HG03460 (cell line): ENCODE measurements around the gene GMNN.
"Not testable (repeated sequence)": the region's sequence is repeated elsewhere in the genome, so short reads cannot be mapped to it uniquely, and the experiment has no call there.

ENCODE experiments used
- ATAC-seq: cut with Tn5 transposase; IDR thresholded peaks from one replicate; pipeline ENCODE4 v1.9.1; 2021; ENCODE audit not compliant: unreplicated experiment

Gene GMNN

DNA sequence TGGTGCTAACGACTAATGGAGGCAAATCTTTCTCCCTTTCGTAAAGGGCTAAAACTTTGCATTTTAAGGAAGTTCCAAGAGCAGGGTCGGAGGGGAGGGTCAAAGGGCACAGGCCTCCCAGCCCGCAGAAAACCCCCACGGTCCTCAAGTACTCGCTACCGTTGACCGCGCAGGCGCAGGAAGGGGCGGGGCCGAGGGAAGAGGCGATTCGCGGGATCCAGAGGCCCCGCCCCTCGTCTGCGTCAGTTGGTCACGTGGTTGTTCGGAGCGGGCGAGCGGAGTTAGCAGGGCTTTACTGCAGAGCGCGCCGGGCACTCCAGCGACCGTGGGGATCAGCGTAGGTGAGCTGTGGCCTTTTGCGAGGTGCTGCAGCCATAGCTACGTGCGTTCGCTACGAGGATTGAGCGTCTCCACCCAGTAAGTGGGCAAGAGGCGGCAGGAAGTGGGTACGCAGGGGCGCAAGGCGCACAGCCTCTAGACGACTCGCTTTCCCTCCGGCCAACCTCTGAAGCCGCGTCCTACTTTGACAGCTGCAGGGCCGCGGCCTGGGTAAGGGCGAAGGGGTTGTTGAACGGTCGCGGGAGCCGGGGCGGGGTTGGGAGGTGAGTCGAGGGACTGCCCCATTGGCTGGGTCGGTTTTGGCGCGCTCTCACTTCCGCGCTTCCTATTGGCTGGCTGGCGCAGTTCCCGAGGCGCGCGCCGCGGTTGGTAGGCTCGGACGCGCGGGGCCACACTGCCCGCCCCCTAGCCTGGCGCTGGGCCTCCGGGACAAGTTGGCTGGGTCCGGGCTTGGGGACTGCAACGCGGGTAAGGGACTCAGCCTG is at the start of gene GMNN:
GMNN (plus strand) TSS at position 242 of the 824 bp plus-strand sequence. CDS start 2,310 bp downstream, outside the sequence.
- peak; percentile 85 for ATAC-seq

- ATAC-seq = not testable (repeated sequence)
These were observed 44.1 kb upstream of the GMNN start for GRCh38 chr6:24730653-24731052.

DNA sequence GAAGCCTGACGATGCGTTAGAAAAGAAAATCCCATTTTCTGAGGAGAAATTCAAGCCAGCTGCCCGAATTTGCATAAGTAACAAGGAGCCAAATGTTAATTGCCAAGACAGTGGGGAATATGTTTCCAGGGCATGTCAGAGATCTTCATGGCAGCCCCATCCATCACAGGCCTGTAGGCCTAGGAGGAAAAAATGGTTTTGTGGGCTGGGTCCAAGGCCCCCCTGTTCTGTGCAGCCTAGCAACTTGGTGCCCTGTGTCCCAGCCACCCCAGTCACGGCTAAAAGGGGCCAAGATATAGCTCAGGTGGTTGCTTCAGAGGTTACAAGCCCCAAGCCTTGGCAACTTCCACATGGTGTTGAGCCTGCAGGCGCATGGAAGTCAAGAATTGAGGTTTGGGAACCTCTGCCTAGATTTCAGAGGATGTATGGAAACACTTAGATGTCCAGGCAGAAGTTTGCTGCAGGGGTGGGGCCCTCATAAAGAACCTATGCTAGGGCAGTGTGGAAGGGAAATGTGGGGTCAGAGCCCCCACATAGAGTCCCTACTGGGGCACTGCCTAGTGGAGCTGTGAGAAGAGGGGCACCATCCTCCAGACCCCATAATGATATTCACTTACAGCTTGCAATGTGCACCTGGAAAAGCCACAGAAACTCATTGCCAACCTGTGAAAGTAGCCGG is 43.1 kb upstream of the GMNN start:
- ATAC-seq = not testable (repeated sequence)

GRCh38 chr6:24734166-24734565 is 40.6 kb upstream of the GMNN start:
- ATAC-seq = no peak

GRCh38 chr6:24734710-24735109 is 40.0 kb upstream of the GMNN start:
- not testable (repeated sequence) for ATAC-seq

DNA sequence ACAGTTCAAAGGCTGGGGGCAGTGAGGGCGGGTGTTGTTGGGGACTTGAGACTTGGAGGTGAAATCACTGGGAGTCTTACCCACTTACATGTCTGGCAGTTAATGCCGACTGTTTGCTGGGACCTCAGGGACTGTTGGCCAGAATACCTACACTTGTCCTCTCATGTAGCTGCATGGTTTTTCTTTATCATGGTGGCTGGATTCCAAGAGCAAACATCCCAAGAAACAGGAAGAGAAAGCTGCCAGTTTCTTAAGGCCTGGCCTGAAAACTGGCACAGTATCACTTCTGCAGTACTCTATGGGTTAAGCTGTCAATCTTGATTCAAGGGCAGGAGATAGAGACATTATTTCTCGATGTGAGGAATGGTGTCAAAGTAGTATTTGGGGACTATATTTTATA is 36.0 kb upstream of the GMNN start:
- no peak for ATAC-seq

DNA sequence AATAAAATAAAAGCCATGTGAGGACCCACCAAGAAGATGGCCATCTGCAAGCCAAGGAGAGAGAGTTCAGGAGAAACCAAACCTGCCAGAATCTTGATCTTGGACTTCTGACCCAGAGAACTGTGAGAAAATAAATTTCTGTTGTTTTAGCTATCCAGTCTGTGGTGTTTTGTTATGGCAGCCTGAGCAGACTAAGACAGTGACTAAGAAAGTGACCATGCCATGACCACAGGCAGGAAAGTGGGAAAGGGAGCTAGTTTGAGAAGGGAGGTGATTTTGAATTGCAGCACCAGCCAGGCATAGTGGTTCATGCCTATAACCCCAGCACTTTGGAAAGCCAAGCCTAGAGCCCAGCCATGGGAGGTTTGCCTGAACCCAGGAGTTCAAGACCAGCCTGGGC is 33.9 kb upstream of the GMNN start:
- ATAC-seq = no peak

DNA sequence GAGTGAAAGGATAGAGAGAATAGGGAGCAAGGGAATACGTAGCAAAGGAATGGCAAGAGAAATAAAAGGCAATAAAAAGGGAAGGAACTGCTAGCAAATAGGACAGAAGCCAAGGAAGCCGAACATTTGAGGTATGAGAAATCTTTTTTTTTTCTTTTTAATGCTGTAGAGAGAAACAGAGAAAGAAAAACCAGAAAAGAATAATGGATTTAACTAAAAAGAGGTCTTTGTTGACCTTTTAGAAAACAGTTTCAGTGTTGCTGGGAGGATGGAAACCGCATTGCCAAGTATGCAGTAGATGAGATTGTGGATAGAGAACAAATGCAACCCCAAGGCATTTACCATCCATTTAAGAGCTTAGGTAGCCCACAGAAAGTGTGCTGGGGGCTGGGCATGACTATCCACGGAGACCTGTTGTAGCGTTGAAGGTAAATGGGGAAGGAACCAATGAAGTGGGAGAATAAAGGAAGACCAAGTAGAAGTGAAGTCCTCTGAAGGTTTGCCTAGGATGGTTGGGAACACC is 32.5 kb upstream of the GMNN start:
- ATAC-seq = no peak

DNA sequence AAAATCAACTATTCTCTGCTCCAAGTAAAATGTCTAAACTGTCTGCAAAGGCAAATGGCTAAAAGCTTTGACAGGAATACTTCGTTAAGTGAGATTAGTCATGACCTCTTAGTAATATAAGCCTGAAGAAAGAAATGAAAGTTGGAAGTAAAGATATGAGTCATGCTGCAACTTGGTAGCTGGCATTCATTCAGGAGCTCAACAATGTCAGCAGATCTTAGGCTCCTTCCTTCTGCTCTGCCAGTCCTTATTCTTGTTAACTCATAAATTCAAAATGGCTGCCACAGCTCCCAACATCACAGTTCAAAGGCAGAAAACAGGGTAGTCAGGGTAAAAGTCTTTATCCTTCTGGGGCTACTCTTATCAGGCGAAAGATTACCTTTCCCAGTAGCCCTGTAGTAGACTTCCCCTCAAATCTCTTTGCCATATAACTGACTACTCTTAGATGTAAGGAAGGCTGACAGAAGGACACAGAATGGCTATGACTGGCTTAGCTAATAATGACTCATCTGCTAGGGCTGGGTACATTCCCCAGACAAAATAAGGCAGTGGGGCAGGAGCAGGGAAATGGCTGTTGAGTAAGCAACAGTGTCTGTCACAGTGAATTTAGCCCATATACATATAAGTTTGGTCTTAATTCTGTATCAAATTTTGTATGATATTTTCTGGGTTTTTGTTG is 31.3 kb upstream of the GMNN start:
- peak; percentile 91 for ATAC-seq

DNA sequence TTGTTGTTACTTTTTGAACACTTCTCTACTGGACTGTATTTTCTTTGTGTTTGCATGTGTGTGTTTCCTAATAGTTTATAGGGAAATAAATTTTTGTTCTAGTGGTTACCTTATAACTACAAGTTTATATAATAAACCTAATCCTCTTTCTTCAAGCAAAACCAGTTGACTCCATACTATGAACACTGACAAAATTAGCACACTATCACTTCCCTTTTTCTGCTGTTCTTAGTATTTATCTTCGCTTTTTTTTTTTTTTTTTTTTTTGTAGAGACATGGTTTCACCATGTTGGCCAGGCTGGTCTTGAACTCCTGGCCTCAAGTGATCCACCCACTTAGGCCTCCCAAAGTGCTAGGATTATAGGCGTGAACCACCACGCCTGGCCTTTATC is 30.8 kb upstream of the GMNN start:
- peak; percentile 50 for ATAC-seq

GRCh38 chr6:24744911-24745310 is 29.8 kb upstream of the GMNN start:
- no peak for ATAC-seq

- no peak for ATAC-seq
These were observed 25.4 kb upstream of the GMNN start for GRCh38 chr6:24749297-24749696.

- ATAC-seq = not testable (repeated sequence)
These were observed 23.9 kb upstream of the GMNN start for GRCh38 chr6:24750878-24751277.

DNA sequence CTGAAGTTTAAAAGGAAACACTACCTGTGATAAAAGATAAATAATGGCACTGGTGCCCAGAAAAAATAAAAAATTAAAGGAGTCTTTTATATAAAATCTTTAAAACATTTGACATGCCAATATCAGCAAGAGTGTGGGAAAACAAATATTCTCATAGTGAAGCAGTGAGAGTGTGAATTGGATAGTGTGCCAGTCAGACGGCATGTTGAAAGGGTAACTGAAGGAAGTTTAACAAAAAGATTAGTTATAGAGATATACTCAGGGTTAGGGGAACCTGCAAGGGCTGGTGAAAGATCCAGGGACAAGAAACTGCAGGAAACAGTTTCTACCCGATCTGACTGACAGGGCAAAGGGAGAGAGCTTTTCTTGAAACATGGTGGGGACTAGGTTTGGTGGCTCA is 22.2 kb upstream of the GMNN start:
- no peak for ATAC-seq

DNA sequence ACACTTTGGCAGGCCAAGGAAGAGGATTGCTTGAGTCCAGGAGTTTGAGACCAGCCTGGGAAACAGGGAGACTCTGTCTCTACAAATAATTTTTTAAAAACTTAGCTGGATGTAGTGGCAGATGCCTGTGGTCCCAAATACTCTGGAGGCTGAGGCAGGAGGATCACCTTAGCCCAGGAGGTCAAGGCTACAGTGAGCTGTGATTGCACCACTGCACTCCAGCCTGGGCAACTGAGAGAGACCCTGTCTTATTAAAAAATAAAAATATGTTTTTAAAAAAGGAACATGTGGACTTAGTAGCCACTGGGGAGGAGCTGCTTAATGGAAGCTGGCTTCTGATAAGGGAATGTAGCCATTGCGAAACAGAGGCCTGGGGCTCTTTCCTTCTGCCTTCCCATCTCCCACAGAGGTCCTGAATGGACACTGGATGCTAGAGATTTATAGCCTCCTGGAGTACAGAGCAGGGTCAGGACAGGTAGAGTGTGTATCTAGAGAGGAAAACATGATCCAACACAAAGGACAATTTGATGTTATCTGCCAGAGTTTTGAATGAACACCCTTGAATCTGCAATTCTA is 21.7 kb upstream of the GMNN start:
- no peak for ATAC-seq

DNA sequence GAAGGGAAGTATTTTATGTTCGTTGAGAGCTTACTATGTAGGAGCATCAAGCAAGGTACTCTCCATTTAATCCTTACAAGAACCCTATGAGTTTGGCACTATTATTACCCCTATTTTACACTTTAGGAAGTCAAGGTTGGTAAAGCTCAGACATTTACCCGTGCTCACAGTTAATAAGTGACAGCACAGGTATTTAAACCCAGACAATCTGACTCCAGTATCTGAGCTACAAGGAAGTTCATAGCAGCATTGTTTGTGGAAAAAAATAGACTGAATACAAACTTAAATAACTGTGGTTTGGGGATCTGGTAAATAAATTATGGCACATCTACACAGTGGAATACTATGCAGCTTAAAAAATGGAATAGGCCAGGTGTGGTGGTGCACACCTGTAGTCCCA is 21.2 kb upstream of the GMNN start:
- ATAC-seq = no peak

- ATAC-seq = not testable (repeated sequence)
These were observed 20.4 kb upstream of the GMNN start for GRCh38 chr6:24754378-24754777.

GRCh38 chr6:24755279-24755678 is 19.5 kb upstream of the GMNN start:
- ATAC-seq = no peak

GRCh38 chr6:24757611-24758010 is 17.1 kb upstream of the GMNN start:
- ATAC-seq = no peak

DNA sequence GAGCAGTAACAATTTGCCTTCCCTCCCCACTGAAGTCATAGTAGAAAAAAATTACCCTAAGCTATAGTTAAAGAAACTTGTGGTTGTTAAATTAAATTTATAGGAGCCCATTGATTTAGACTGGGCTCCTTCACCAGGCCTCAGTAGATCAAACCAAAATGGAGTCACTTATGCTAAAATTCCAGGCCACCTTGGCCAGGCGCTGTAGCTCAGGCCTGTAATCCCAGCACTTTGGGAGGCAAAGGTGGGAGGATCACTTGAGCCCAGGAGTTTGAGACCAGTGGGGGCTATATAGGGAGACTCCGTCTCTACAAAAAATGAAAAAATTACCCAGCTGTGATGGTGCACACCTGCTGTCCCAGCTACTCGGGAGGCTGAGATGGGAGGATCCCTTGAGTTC is 15.0 kb upstream of the GMNN start:
- no peak for ATAC-seq

GRCh38 chr6:24760210-24760609 is 14.5 kb upstream of the GMNN start:
- no peak for ATAC-seq
